ENCODE data around the gene ZNF846. TPM values are rescaled to one million over a fixed set of nuclear protein-coding genes. Genes with fewer than 3 reads are reported as not detected.

The ZNF846 gene
- total RNA-seq, 1 experiment from 2014 or later: 3.3 TPM

- TF ChIP-seq CTCF (IDR thresholded peaks at IDR 0.05; ENCODE audit: unreplicated experiment): no peak
- no peaks in the 10 kb centered on the region for H3K36me3 Mint-ChIP-seq (ENCODE audit: insufficient read depth, unreplicated experiment)
- no peaks in the 10 kb centered on the region for H3K27me3 Mint-ChIP-seq (ENCODE audit: insufficient read depth, unreplicated experiment)
- peaks cover 6% of the 10 kb centered on the region for H3K4me1 Mint-ChIP-seq (ENCODE audit: insufficient read depth, unreplicated experiment)
- H3K9me3 Mint-ChIP-seq (ENCODE audit: unreplicated experiment): no peaks in the 10 kb centered on the region
- no peak for DNase-seq (ENCODE audit: unreplicated experiment)
- intact Hi-C loops (cut with micrococcal nuclease): loop anchor here (10.0 kb wide), 1 partner anchor 363 kb away; the partner anchor contains the start of gene ZNF266
- BruUV-seq (replicated peaks): no TSS peak
- no peak overlapping the region for H3K27ac Mint-ChIP-seq (ENCODE audit: low read depth, unreplicated experiment)
- ChIA-PET CTCF (interaction anchor here (0.8 to 3.0 kb wide), 9 partner anchors 7 to 662 kb away, joined by 3 to 22 read pairs (median 4); no protein-coding TSS in a partner anchor), POLR2A (interaction anchor here (0.6 to 1.3 kb wide), 3 partner anchors 21 to 1353 kb away, joined by 3 to 6 read pairs (median 4); partner anchors contain the start of genes FBXL12, HNRNPM and ZNF121)
- no peak overlapping the region for H3K4me3 Mint-ChIP-seq (ENCODE audit: unreplicated experiment)
These were observed 29.3 kb upstream of the ZNF846 start for GRCh38 chr19:9797871-9798270.

GRCh38 chr19:9796113-9796773 is 27.7 kb upstream of the ZNF846 start:
- DNase-seq (ENCODE audit: unreplicated experiment): peak; percentile 94
- H3K27me3 Mint-ChIP-seq (ENCODE audit: insufficient read depth, unreplicated experiment): no peaks in the 10 kb centered on the region
- intact Hi-C loops (cut with micrococcal nuclease): loop anchor here (1.0 to 10.0 kb wide), 6 partner anchors 171 to 660 kb away; partner anchors contain the start of genes ZNF266 and ZNF317
- H3K27ac Mint-ChIP-seq (ENCODE audit: low read depth, unreplicated experiment): peak overlapping the region; percentile 59
- no TSS peak for BruUV-seq (replicated peaks)
- H3K4me3 Mint-ChIP-seq (ENCODE audit: unreplicated experiment): no peak overlapping the region
- H3K9me3 Mint-ChIP-seq (ENCODE audit: unreplicated experiment): no peaks in the 10 kb centered on the region
- CTCF ChIA-PET: interaction anchor here (0.6 to 3.0 kb wide), 26 partner anchors 10 to 1189 kb away, joined by 3 to 31 read pairs (median 3); partner anchors contain the start of gene FBXL12
- POLR2A ChIA-PET: interaction anchor here (0.7 to 1.5 kb wide), 6 partner anchors 14 to 212 kb away, joined by 3 to 12 read pairs (median 4); partner anchors contain the start of genes ZNF121 and ZNF846
- H3K4me1 Mint-ChIP-seq (ENCODE audit: insufficient read depth, unreplicated experiment): peaks cover 6% of the 10 kb centered on the region
- peak; percentile 67 for TF ChIP-seq CTCF (IDR thresholded peaks at IDR 0.05; ENCODE audit: unreplicated experiment)
- no peaks in the 10 kb centered on the region for H3K36me3 Mint-ChIP-seq (ENCODE audit: insufficient read depth, unreplicated experiment)

- Mint-ChIP-seq H3K4me1 (ENCODE audit: insufficient read depth, unreplicated experiment) (peaks cover 11% of the 10 kb centered on the region), H3K36me3 (ENCODE audit: insufficient read depth, unreplicated experiment) (peaks cover 7% of the 10 kb centered on the region), H3K4me3 (ENCODE audit: unreplicated experiment) (peak overlapping the region; percentile 87), H3K27ac (ENCODE audit: low read depth, unreplicated experiment) (no peak overlapping the region), H3K27me3 (ENCODE audit: insufficient read depth, unreplicated experiment) (no peaks in the 10 kb centered on the region), H3K9me3 (ENCODE audit: unreplicated experiment) (no peaks in the 10 kb centered on the region)
- intact Hi-C loops (cut with micrococcal nuclease): loop anchor here (5.0 to 10.0 kb wide), 2 partner anchors 358 to 481 kb away; partner anchors contain the start of gene ZNF266
- ChIA-PET POLR2A (interaction anchor here (0.5 to 1.2 kb wide), 4 partner anchors 24 to 208 kb away, joined by 3 to 5 read pairs (median 4); partner anchors contain the start of genes FBXL12 and ZNF121), CTCF (interaction anchor here (0.7 to 1.3 kb wide), 3 partner anchors 31 to 588 kb away, joined by 3 to 6 read pairs (median 4); no protein-coding TSS in a partner anchor)
- no peak for TF ChIP-seq CTCF (IDR thresholded peaks at IDR 0.05; ENCODE audit: unreplicated experiment)
- no peak for DNase-seq (ENCODE audit: unreplicated experiment)
- no TSS peak for BruUV-seq (replicated peaks)
These were observed 24.6 kb upstream of the ZNF846 start for GRCh38 chr19:9793071-9793591.
